LNCaP clone FGC (cell line): Measurements from ENCODE around the gene COX6B1.

Experiments used
- DNase-seq: peaks from one replicate; pipeline ENCODE4 v3.0.0-alpha.2; 2011; ENCODE audit warnings: low read depth
- H3K4me3 ChIP-seq: 2 replicates; pipeline ENCODE4 v1.5.1; 2011; ENCODE audit warnings: mild to moderate bottlenecking, low read depth, low read length, control low read depth
- TF ChIP-seq, protein P1 (sequence below): IDR thresholded peaks from 2 replicates; pipeline ENCODE4 v1.5.1; 2012; ENCODE audit warnings: mild to moderate bottlenecking; ENCODE audit not compliant: control insufficient read depth, insufficient read depth; ENCODE audit errors: extremely low read depth

Gene COX6B1

DNA sequence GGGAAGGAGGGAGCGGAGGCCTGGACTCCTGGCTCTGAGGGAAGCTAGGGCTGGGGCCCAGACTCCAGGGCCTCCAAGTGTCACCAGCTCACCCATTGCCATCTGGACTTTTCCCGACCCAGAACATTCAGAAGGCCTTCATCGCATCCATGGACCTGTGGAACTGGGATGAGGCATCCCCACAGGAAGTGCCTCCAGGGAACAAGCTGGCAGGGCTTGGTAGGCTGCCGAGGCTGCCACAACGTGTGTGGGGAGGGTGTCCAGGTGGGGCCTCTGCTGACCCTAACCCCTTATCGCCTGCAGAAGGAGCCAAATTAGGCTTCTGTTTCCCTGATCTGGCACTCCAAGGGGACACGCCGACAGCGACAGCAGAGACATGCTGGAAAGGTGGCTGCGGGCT lies 5.8 kb upstream of the COX6B1 start:
- no peak for DNase-seq
- H3K4me3 ChIP-seq, result peak overlapping the region; percentile 60; the same call in 1 of the 2 replicates
- TF ChIP-seq, protein P1, sequence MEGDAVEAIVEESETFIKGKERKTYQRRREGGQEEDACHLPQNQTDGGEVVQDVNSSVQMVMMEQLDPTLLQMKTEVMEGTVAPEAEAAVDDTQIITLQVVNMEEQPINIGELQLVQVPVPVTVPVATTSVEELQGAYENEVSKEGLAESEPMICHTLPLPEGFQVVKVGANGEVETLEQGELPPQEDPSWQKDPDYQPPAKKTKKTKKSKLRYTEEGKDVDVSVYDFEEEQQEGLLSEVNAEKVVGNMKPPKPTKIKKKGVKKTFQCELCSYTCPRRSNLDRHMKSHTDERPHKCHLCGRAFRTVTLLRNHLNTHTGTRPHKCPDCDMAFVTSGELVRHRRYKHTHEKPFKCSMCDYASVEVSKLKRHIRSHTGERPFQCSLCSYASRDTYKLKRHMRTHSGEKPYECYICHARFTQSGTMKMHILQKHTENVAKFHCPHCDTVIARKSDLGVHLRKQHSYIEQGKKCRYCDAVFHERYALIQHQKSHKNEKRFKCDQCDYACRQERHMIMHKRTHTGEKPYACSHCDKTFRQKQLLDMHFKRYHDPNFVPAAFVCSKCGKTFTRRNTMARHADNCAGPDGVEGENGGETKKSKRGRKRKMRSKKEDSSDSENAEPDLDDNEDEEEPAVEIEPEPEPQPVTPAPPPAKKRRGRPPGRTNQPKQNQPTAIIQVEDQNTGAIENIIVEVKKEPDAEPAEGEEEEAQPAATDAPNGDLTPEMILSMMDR, result no peak

- DNase-seq, result no peak
- TF ChIP-seq, protein P1, result no peak
- H3K4me3 ChIP-seq, result peak overlapping the region; percentile 60
Measured at GRCh38 chr19:35642798-35643254, 5.3 kb upstream of the COX6B1 start.

- TF ChIP-seq, protein P1, result 0 out of 2 replicates have a peak, but pooled peaks have one; percentile 26
- DNase-seq, result peak; percentile 55
- H3K4me3 ChIP-seq, result peak overlapping the region; percentile 60
Measured at GRCh38 chr19:35643255-35644205, 4.6 kb upstream of the COX6B1 start.

DNA sequence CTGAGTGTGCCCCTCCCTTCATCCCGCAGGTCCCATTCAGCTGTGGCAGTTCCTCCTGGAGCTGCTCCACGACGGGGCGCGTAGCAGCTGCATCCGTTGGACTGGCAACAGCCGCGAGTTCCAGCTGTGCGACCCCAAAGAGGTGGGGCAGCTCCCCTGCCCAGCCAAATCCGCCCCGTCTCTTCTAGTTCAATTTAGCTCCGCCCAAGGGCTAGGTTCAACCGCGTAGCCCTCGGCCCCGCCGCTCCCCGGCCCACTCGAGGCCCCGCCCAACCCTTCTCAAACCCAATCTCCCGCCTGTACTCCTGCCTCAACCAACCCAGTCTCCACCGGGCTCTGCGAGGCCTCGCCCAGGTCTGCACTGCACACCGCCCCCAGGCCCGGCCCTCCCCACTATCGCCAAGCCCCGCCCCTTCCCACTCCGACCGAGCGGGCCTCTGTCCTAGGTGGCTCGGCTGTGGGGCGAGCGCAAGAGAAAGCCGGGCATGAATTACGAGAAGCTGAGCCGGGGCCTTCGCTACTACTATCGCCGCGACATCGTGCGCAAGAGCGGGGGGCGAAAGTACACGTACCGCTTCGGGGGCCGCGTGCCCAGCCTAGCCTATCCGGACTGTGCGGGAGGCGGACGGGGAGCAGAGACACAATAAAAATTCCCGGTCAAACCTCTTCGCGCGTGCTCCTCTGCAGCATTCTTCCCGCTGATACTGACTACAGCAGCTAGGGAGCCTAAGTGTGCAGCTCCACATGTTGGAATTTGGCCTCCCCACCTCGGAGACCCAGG lies 3.7 kb upstream of the COX6B1 start:
- peak overlapping the region; percentile 60 for H3K4me3 ChIP-seq
- DNase-seq, result peak; percentile 89

GRCh38 chr19:35644987-35645679 lies 3.0 kb upstream of the COX6B1 start:
- no peak for DNase-seq
- TF ChIP-seq, protein P1, result no peak

More for the DNA sequence above, 3.7 kb upstream of the COX6B1 start:
- TF ChIP-seq, protein P1, result no peak

DNA sequence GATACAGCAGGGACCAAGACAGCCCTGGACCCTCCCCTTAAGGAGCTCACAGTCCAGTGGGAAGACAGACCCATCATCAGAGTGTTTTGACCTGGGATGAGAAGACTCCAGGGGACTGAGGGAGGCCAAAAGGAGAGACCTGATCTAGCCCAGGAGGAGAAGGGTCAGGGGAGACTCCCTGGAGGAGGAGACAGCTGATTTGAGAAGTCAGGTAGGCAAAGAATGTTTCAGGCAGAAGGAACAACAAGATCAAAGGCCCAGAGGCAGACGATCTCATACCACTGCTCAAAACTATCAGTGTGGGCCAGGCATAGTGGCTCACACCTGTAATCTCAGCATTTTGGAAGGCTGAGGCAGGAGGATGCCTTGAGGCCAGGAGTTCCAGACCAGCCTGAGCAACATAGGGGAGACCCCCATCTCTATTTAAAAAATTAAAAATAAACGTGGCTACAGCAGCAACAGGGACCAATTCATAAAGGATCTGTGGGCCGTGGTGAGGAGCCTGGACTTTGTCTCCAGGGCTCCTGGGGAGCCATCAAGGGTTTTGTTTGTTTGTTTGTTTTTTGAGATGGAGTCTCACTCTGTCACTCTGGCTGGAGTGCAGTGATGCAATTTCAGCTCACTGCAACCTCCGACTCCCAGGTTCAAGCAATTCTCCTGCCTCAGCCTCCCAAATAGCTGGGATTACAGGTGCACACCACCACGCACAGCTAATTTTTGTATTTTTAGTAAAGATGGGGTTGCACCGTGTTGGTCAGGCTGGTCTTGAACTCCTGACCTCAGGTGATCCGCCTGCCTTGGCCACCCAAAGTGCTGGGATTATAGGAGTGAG lies 2.2 kb upstream of the COX6B1 start:
- DNase-seq, result no peak
- TF ChIP-seq, protein P1, result no peak
- H3K4me3 ChIP-seq, result no peak overlapping the region

More at GRCh38 chr19:35644987-35645679, 3.0 kb upstream of the COX6B1 start:
- peak overlapping the region; percentile 60 for H3K4me3 ChIP-seq
